ENCODE measurements around the gene CFAP410. TPM values are rescaled to one million over a fixed set of nuclear protein-coding genes. Genes with fewer than 3 reads are reported as not detected.

The CFAP410 gene
- total RNA-seq, 2 donors from 2014 or later = 48.0 to 54.2 TPM

DNA sequence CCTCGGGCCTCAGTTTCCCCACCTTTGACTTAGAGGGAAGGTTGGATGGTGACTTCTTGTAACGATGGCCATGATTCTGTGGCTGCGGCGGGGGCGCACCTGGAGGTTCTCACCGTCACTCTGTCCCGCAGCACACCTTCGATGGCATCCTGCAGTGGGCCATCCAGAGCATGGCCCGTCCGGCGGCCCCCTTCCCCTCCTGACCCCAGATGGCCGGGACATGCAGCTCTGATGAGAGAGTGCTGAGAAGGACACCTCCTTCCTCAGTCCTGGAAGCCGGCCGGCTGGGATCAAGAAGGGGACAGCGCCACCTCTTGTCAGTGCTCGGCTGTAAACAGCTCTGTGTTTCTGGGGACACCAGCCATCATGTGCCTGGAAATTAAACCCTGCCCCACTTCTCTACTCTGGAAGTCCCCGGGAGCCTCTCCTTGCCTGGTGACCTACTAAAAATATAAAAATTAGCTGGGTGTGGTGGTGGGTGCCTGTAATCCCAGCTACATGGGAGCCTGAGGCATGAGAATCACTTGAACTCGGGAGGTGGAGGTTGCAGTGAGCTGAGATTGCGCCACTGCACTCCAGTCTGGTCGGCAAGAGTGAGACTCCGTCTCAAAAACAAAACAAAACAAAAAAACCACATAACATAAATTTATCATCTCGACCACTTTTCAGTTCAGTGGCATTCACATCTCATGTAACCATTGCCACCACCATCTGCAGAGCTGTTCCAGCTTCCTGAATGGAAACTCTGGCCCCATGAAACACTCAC is 41.5 kb downstream of the CFAP410 start:
- Mint-ChIP-seq H3K4me1 (peaks cover 32% of the 10 kb centered on the region), H3K4me3 (peak overlapping the region; percentile 52), H3K27ac (peak overlapping the region; percentile 89), H3K27me3 (no peaks in the 10 kb centered on the region), H3K36me3 (ENCODE audit: low read depth) (no peaks in the 10 kb centered on the region)
- peak; percentile 58 to 70 (median 70) for DNase-seq
- ATAC-seq = peak; percentile 75
- H3K9me3 ChIP-seq (ENCODE audit: control insufficient read depth, low read length, poor library complexity, severe bottlenecking) = no peaks in the 10 kb centered on the region

DNA sequence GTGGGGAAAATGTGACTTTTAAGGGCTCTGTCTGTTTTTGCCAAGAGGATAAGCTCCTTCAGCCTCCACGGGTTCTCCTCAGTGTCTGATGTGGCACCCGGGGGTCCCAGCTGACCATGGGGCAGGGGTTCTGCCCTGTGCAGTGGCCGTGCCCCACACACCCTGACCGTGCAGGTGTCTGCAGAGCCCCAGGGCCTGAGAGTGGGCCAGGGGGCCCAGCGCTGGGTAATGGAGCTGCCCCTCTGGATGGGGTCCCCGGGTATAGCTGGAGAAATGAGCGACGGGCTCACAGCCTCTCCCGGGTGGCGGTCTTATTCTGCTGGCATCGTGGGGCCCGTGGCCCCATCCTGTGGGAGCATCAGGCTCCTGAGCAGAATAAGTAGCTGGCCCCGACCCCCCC is 42.3 kb downstream of the CFAP410 start:
- Mint-ChIP-seq H3K27me3 (no peaks in the 10 kb centered on the region), H3K4me3 (no peak overlapping the region), H3K36me3 (ENCODE audit: low read depth) (no peaks in the 10 kb centered on the region), H3K4me1 (peaks cover 29% of the 10 kb centered on the region), H3K27ac (no peak overlapping the region)
- no peak for DNase-seq
- no peaks in the 10 kb centered on the region for H3K9me3 ChIP-seq (ENCODE audit: control insufficient read depth, low read length, poor library complexity, severe bottlenecking)
- ATAC-seq = no peak

DNA sequence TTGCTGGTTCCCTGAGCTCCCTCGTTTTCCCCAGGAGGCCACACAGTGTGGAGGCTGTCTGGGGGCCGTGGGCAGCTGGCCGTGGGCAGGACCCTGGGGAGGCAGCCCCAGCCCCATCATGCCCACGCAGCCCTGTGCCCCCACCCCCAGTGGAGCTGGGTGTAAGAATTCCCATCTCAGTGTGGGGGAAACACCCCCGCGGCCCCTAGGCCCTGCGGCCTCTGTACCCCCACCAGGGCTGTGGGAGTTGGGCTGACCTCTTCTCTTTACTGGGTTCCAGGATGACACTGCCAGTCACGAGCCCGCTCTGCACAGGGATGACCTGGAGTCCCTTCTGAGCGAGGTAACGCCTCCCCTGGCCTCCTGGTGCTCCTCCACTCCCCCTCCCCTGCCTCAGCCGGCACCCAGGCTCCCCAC is 43.1 kb downstream of the CFAP410 start:
- ATAC-seq = no peak
- Mint-ChIP-seq H3K36me3 (ENCODE audit: low read depth) (no peaks in the 10 kb centered on the region), H3K4me3 (peak overlapping the region; percentile 72), H3K4me1 (peaks cover 21% of the 10 kb centered on the region), H3K27me3 (no peaks in the 10 kb centered on the region), H3K27ac (no peak overlapping the region)
- H3K9me3 ChIP-seq (ENCODE audit: control insufficient read depth, low read length, poor library complexity, severe bottlenecking) = no peaks in the 10 kb centered on the region
- DNase-seq = no peak

DNA sequence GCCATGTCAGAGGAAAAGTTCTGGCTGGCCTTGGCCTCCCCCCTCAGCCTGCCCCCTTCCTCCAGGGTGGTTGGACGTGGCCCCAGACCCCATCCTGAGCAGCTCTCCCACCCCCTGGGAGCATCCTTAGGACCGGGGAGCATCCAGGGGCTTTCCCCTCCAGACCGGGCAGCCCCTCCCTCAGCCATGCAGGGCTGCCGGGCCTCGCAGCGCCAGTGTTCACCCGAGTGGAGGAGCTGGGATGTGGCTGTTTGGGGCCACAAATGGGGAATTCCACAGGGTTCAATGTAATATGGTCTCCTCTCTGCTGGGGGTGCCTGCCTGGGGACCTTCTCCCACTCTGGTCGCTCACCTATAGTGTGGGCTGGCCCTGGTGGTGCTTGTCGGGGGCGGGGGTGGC is 43.5 kb downstream of the CFAP410 start:
- H3K27ac Mint-ChIP-seq = no peak overlapping the region
- DNase-seq = no peak
- H3K4me3 Mint-ChIP-seq = peak overlapping the region; percentile 72

DNA sequence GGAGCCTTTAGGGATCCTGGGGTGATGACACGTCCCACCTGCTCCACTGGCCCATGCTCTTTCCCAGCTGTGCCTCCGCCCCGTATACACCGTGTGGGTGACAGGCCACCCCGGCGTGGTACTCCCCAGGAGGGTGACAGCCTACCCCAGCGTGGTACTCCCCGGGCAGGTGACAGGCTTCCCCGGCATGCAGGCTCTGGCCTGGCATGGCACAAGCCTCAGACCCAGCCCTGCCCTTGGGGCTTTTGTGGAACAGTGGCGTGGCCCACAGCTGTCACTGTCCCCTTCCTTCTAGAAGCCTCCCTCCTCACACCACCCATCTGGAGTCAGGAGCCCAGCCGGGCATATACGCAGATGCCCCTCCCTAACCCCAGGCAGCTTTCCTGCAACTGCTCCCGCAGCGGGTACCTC is 44.0 kb downstream of the CFAP410 start:
- no peak for ATAC-seq
- Mint-ChIP-seq H3K4me1 (peaks cover 24% of the 10 kb centered on the region), H3K27ac (no peak overlapping the region), H3K27me3 (no peaks in the 10 kb centered on the region), H3K36me3 (ENCODE audit: low read depth) (no peaks in the 10 kb centered on the region), H3K4me3 (peak overlapping the region; percentile 72)
- DNase-seq = no peak
- no peaks in the 10 kb centered on the region for H3K9me3 ChIP-seq (ENCODE audit: control insufficient read depth, low read length, poor library complexity, severe bottlenecking)

More for the DNA sequence above, 43.5 kb downstream of the CFAP410 start:
- H3K27me3 Mint-ChIP-seq = no peaks in the 10 kb centered on the region
- ATAC-seq = no peak
- H3K4me1 Mint-ChIP-seq = peaks cover 20% of the 10 kb centered on the region
- no peaks in the 10 kb centered on the region for H3K9me3 ChIP-seq (ENCODE audit: control insufficient read depth, low read length, poor library complexity, severe bottlenecking)
- H3K36me3 Mint-ChIP-seq (ENCODE audit: low read depth) = no peaks in the 10 kb centered on the region

DNA sequence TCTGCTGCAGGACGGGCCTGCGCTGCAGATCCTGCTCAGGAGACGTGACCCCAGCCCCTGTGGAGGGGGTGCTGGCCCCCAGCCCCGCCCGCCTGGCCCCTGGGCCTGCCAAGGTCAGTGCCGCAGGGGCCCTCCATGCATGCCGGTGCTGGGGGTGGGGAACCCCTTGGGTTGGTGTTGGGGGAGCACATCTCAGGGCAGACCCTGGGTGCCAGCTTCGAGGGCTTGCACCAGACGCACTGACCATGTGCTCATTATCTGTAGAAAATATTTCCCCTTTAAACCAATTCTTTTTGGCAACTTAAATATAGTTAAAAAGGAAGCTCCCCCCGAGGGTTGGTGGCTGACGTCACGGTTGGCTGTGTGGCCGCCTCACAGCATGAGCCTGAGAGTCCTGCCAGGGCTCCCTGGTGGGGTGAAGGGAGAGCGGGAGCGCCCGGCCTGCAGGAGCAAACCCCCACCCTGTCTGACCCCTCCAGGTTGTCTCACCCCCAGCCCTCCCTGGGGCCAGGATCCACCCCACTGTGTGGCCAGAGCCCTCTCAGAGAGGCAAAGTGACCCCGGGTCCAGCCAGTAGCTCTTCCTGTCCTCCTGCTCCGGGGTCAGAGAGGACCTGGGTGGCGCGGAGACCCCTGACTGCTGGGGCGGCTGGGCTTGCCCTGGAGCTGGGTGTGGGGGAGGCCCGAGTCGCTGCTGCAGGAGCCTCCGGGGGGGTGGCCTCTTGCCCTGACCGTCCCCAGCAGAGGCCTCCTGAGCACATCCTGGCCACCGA is 44.6 kb downstream of the CFAP410 start:
- Mint-ChIP-seq H3K27me3 (no peaks in the 10 kb centered on the region), H3K36me3 (ENCODE audit: low read depth) (no peaks in the 10 kb centered on the region), H3K27ac (no peak overlapping the region), H3K4me1 (peaks cover 24% of the 10 kb centered on the region), H3K4me3 (peak overlapping the region; percentile 72)
- H3K9me3 ChIP-seq (ENCODE audit: control insufficient read depth, low read length, poor library complexity, severe bottlenecking) = no peaks in the 10 kb centered on the region
- DNase-seq = no peak
- no peak for ATAC-seq

DNA sequence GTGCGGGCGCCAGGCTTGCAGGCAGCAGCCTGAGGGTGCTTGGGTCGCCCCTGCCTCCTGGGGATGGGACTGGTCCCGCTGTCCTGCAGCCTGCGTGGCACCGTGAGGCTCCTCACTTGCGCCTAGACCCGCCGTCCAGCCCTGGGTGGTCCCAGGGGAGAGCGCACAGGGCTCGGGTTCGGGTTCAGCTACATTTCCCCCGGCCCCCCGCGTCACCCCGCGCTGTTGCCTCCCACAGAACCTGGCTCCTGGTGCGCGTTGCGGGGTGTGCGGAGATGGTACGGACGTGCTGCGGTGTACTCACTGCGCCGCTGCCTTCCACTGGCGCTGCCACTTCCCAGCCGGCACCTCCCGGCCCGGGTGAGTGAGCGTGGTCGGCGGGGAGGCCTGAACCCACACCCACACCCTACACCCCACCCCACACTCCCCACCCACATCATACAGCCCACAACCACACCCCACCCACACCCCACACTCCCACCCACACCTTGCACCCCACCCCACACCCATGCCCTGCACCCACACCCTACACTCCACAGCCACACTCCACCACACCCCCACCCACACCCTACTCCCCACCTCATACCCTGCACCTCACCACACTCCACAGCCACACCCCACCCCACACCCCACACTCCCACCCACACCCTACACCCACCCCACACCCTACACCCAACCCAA is 45.5 kb downstream of the CFAP410 start:
- Mint-ChIP-seq H3K36me3 (ENCODE audit: low read depth) (no peaks in the 10 kb centered on the region), H3K27ac (no peak overlapping the region), H3K4me3 (peak overlapping the region; percentile 41), H3K27me3 (no peaks in the 10 kb centered on the region), H3K4me1 (peaks cover 28% of the 10 kb centered on the region)
- H3K9me3 ChIP-seq (ENCODE audit: control insufficient read depth, low read length, poor library complexity, severe bottlenecking) = no peaks in the 10 kb centered on the region
- DNase-seq = peak in 1 of 3 donors; percentile 32
- peak; percentile 40 for ATAC-seq

DNA sequence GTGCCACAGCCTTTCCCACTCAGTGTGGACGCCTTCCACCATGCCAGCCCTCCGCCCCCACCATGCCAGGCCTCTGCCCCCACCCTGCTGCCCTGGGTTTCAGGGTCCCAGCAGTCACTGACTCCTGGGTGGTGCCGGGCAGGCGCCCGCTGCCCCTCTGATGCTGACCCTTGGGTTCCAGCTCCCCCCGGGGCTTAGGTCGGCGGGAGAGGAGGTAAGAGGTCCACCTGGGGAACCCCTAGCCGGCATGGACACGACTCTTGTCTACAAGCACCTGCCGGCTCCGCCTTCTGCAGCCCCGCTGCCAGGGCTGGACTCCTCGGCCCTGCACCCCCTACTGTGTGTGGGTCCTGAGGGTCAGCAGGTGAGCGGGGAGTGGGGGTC is 46.4 kb downstream of the CFAP410 start:
- no peaks in the 10 kb centered on the region for H3K36me3 Mint-ChIP-seq (ENCODE audit: low read depth)
- peak overlapping the region; percentile 74 for H3K4me3 Mint-ChIP-seq
- H3K27ac Mint-ChIP-seq = peak overlapping the region; percentile 45
- no peaks in the 10 kb centered on the region for H3K9me3 ChIP-seq (ENCODE audit: control insufficient read depth, low read length, poor library complexity, severe bottlenecking)
- H3K27me3 Mint-ChIP-seq = no peaks in the 10 kb centered on the region
- DNase-seq = no peak
- ATAC-seq = no peak
- peaks cover 26% of the 10 kb centered on the region for H3K4me1 Mint-ChIP-seq

DNA sequence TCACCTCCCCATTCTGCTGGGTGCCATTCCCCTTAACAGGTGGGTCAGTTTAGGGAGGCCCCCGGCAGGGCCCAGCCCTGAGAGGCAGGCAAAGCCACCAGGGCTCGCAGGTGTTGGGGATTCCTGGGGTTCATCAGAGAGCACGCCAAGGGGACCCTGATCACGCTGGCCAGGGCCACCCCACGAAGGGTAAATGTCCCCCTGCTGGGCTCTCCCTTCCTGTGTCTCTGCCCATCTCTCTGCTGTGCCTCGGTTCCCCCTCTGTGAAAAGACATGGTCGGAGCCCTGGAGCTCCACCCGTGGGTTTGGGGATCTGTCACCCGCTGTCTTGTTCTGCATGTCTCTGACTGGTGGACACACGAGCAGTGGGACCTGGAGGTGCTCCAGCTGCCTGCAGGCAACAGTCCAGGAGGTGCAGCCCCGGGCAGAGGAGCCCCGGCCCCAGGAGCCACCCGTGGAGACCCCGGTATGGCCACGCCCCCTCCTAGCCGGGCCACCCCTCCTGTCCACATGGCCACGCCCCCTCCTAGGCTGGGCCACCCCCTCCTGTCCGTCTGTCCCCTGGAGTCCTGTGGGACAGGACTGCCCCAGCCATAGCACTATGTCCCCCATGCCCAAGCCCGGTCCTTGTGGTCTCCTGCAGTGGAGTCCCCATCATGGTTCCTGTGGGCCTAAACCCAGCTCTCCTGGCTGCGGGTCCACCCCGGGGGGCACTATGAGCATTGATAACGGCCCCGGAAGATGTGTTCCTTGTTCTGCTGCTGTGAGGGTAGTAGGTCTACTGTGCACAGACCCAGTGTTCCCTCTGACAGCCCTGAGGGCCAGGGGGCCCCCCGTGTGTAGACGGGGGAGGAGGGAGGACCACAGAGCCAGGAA is 47.0 kb downstream of the CFAP410 start:
- ATAC-seq (no peak), DNase-seq (no peak)
- H3K36me3 Mint-ChIP-seq (ENCODE audit: low read depth) = no peaks in the 10 kb centered on the region
- H3K4me3 Mint-ChIP-seq = peak overlapping the region; percentile 84
- no peaks in the 10 kb centered on the region for H3K9me3 ChIP-seq (ENCODE audit: control insufficient read depth, low read length, poor library complexity, severe bottlenecking)
- peak overlapping the region; percentile 45 for H3K27ac Mint-ChIP-seq
- H3K27me3 Mint-ChIP-seq = no peaks in the 10 kb centered on the region
- H3K4me1 Mint-ChIP-seq = peaks cover 24% of the 10 kb centered on the region

DNA sequence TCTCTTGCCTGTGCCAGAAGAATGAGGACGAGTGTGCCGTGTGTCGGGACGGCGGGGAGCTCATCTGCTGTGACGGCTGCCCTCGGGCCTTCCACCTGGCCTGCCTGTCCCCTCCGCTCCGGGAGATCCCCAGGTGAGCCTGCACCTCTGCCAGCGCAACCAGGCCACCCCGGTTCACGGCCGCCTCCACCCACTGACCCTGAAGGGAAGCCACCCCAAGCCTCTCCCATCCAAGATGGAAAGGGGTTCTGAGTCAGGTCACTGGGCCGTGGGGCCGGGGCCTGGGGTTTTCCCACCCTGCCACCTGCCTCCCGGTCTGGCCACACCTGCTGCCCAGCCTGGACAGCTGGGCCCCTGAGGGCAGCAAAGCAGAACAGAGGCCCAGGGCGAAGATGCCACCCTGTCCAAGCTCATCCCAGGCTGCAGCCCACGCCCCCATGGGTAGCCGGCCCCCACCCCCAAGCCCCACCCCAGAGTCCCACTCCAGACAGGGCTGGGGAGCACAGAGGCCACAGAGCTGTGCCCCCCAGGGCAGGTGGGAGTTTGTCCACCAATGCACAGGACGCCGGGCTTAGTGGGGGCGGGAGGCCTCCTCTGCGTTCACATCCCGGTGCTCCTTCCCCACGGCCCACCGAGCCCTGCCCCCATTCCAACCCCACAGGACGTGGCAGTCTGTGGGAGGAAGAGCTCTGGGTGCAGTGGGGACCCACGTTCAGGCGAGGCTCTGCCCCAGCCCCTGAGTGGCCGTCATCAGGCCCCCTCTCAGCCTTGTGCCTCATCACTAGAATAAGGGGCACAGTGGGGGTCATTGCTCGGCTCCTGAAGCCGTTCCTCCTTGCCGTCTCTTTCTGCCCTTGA is 47.9 kb downstream of the CFAP410 start:
- peak overlapping the region; percentile 81 for H3K27ac Mint-ChIP-seq
- ATAC-seq = no peak
- peak overlapping the region; percentile 84 for H3K4me3 Mint-ChIP-seq
- peak in 1 of 3 donors; percentile 7 for DNase-seq
- no peaks in the 10 kb centered on the region for H3K27me3 Mint-ChIP-seq
- H3K4me1 Mint-ChIP-seq = peaks cover 24% of the 10 kb centered on the region
- no peaks in the 10 kb centered on the region for H3K9me3 ChIP-seq (ENCODE audit: control insufficient read depth, low read length, poor library complexity, severe bottlenecking)
- no peaks in the 10 kb centered on the region for H3K36me3 Mint-ChIP-seq (ENCODE audit: low read depth)

DNA sequence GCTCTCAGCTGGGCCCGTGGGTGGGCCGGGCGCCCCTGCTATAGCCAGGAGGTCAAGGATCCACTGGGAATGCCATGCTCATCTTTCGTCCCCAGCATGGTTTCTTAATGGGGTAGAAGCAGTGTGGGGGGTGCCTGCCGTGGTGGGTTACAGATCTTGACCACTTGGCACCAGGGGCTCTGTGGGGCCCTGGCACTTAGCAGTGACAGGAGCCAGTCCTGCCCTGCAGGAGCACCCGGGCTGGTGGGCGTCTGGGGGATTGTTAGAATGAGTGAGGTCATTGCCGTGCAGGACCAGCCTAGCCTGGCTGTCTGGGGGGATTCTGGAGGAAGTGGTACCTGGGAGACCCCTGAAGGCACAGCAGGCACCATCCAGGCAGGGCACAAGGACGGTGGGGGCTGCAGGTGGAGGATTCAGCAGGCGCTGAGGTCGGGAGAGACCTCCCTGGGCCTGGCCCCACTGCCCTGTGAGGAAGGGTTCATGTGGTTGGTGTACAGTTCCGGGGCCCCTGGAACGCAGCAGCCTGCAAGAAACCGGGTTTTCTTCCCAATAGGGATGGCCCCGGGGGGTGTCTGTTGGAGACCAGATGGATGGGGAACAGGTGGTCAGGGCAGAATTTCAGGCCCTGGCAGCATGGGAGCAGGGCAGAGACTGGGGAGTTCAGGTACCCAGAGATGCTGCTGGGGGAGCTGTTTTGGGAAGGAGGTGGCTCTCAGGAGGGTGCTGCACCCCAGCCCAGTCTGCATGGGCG is 48.7 kb downstream of the CFAP410 start:
- H3K36me3 Mint-ChIP-seq (ENCODE audit: low read depth) = no peaks in the 10 kb centered on the region
- H3K4me3 Mint-ChIP-seq = peak overlapping the region; percentile 68
- H3K27ac Mint-ChIP-seq = peak overlapping the region; percentile 81
- H3K27me3 Mint-ChIP-seq = no peaks in the 10 kb centered on the region
- peaks cover 24% of the 10 kb centered on the region for H3K4me1 Mint-ChIP-seq
- DNase-seq = peak in 1 of 3 donors; percentile 5
- H3K9me3 ChIP-seq (ENCODE audit: control insufficient read depth, low read length, poor library complexity, severe bottlenecking) = no peaks in the 10 kb centered on the region
- no peak for ATAC-seq

Data from T-helper 17 cell (primary cell).